ENCODE data around the gene POLA1.

The POLA1 gene

DNA sequence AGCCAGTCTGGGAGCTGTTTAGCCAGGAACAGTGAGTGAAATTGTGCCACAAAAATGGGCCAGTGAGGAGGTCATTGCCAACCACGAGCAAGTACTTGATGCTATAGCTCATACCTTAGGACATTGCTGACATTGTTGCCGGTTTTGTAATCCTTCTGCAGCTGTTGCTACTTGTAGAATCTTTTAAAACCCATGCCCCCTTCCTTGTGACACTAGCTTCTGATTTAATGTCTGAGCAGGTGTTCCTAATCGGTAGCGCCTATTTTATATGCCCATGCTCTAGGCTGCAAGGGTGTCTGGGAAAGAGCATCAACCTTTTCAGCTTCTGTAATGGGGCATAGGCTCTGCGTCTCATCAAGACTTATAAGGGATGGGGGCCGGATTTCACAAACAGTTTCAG, 2.6 kb downstream of the POLA1 start:
- no peak overlapping the region for H3K4me3 ChIP-seq (ENCODE audit: insufficient read length, low read depth)
- H3K4me1 ChIP-seq (ENCODE audit: insufficient read depth, insufficient read length) = no peaks in the 10 kb centered on the region
- TF ChIP-seq YY1 (IDR thresholded peaks at IDR 0.05; ENCODE audit: insufficient read depth, insufficient read length) = no peak
- TF ChIP-seq SUZ12 (IDR thresholded peaks at IDR 0.05; ENCODE audit: extremely low read depth, insufficient read depth, insufficient read length) = no peak
- TF ChIP-seq ZNF274 (IDR thresholded peaks at IDR 0.05; ENCODE audit: low read depth, low read length) = no peak
- no peaks in the 10 kb centered on the region for H3K9me3 ChIP-seq (ENCODE audit: insufficient read depth, low read length)
- H3K27me3 ChIP-seq (ENCODE audit: insufficient read depth, insufficient read length) = no peaks in the 10 kb centered on the region
- no peak for DNase-seq (ENCODE audit: low read depth, low spot score)
- H3K9ac ChIP-seq (ENCODE audit: insufficient read length, low read depth) = no peak overlapping the region
- H3K36me3 ChIP-seq (ENCODE audit: insufficient read depth, insufficient read length, low read length) = peaks cover 44% of the 10 kb centered on the region

DNA sequence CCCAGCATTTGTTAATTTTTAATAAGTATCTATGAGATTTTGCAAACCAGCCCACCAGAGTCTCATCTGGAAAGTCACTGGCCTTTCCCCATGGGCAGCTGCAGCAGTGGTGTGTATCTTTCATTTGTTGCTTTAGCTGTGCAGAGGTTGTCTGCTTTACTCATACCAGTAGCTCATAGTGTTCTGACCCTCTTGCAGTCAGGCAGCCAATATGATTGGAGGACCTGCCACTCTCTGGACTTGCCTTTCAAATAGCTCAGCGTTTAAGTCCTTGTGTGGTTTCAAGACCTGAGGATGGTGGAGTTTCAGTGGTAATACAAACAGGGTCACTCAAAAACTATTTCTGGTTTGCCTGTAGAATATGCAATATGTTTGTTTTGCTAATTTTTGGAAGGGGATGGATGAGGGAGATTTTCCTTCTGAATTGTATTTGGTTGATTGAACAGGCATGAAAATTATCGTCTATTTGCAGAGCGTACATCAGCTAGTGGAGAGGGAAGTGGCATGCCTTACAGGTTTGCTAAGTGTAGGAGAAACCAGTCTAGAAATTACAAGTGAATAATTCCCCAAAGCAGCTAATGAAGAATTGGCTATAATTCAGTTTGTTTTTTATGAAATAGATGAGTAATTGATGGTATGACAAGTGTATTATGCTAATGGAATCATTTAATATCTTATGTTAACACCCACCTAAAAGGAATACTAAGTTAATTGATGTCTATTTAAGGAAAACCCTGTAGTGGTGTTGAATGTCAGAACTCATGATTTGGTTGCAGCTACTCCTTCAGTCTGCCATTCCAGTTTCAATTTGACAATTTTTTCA, 8.9 kb downstream of the POLA1 start:
- H3K36me3 ChIP-seq (ENCODE audit: insufficient read depth, insufficient read length, low read length) = peaks cover 66% of the 10 kb centered on the region

GRCh38 chrX:24703185-24703494, 9.4 kb downstream of the POLA1 start:
- TF ChIP-seq YY1 (IDR thresholded peaks at IDR 0.05; ENCODE audit: insufficient read depth, insufficient read length) = no peak
- TF ChIP-seq ZNF274 (IDR thresholded peaks at IDR 0.05; ENCODE audit: low read depth, low read length) = no peak
- TF ChIP-seq SUZ12 (IDR thresholded peaks at IDR 0.05; ENCODE audit: extremely low read depth, insufficient read depth, insufficient read length) = no peak
- Histone ChIP-seq H3K4me1 (ENCODE audit: insufficient read depth, insufficient read length) (no peaks in the 10 kb centered on the region), H3K36me3 (ENCODE audit: insufficient read depth, insufficient read length, low read length) (peaks cover 70% of the 10 kb centered on the region), H3K9me3 (ENCODE audit: insufficient read depth, low read length) (peaks cover 19% of the 10 kb centered on the region; the same call in 1 of the 2 replicates), H3K4me3 (ENCODE audit: insufficient read length, low read depth) (no peak overlapping the region), H3K27me3 (ENCODE audit: insufficient read depth, insufficient read length) (no peaks in the 10 kb centered on the region), H3K9ac (ENCODE audit: insufficient read length, low read depth) (no peak overlapping the region)
- DNase-seq (ENCODE audit: low read depth, low spot score) = no peak

More for the DNA sequence above, 8.9 kb downstream of the POLA1 start:
- H3K4me1 ChIP-seq (ENCODE audit: insufficient read depth, insufficient read length) = no peaks in the 10 kb centered on the region
- TF ChIP-seq YY1 (IDR thresholded peaks at IDR 0.05; ENCODE audit: insufficient read depth, insufficient read length) = no peak
- no peak for TF ChIP-seq ZNF274 (IDR thresholded peaks at IDR 0.05; ENCODE audit: low read depth, low read length)
- no peak for TF ChIP-seq SUZ12 (IDR thresholded peaks at IDR 0.05; ENCODE audit: extremely low read depth, insufficient read depth, insufficient read length)
- H3K9ac ChIP-seq (ENCODE audit: insufficient read length, low read depth) = no peak overlapping the region
- no peak for DNase-seq (ENCODE audit: low read depth, low spot score)
- H3K27me3 ChIP-seq (ENCODE audit: insufficient read depth, insufficient read length) = no peaks in the 10 kb centered on the region
- H3K4me3 ChIP-seq (ENCODE audit: insufficient read length, low read depth) = no peak overlapping the region
- H3K9me3 ChIP-seq (ENCODE audit: insufficient read depth, low read length) = peaks cover 14% of the 10 kb centered on the region; the same call in 1 of the 2 replicates

- H3K36me3 ChIP-seq (ENCODE audit: insufficient read depth, insufficient read length, low read length) = peaks cover 76% of the 10 kb centered on the region
These were observed 25.1 kb downstream of the POLA1 start for GRCh38 chrX:24718771-24719170.

DNA sequence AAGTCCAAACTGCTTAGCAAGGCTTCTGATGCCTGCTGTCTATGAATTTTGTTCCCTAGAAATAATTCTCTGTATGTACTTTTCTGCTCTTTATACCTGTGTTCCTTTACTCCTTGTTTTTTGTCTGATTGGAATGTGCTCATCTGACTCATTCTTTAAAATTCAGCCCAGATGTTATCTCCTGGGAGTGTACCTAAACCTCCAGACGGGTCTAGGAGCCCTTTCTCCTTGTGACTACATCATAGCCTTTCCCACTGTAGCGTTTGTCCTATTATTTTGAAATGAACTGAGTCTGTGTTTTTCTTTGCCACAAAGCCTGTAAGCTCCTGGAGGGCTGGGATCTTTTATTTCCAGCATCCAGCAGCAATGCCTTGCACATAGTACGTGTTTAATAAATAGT, 26.3 kb downstream of the POLA1 start:
- H3K27me3 ChIP-seq (ENCODE audit: insufficient read depth, insufficient read length) = no peaks in the 10 kb centered on the region
- TF ChIP-seq SUZ12 (IDR thresholded peaks at IDR 0.05; ENCODE audit: extremely low read depth, insufficient read depth, insufficient read length) (no peak), YY1 (IDR thresholded peaks at IDR 0.05; ENCODE audit: insufficient read depth, insufficient read length) (no peak), ZNF274 (IDR thresholded peaks at IDR 0.05; ENCODE audit: low read depth, low read length) (no peak)
- no peak overlapping the region for H3K9ac ChIP-seq (ENCODE audit: insufficient read length, low read depth)
- H3K4me3 ChIP-seq (ENCODE audit: insufficient read length, low read depth) = no peak overlapping the region
- no peaks in the 10 kb centered on the region for H3K9me3 ChIP-seq (ENCODE audit: insufficient read depth, low read length)
- H3K36me3 ChIP-seq (ENCODE audit: insufficient read depth, insufficient read length, low read length) = peaks cover 75% of the 10 kb centered on the region
- no peaks in the 10 kb centered on the region for H3K4me1 ChIP-seq (ENCODE audit: insufficient read depth, insufficient read length)
- no peak for DNase-seq (ENCODE audit: low read depth, low spot score)

More at GRCh38 chrX:24718771-24719170, 25.1 kb downstream of the POLA1 start:
- H3K27me3 ChIP-seq (ENCODE audit: insufficient read depth, insufficient read length) = no peaks in the 10 kb centered on the region
- H3K4me3 ChIP-seq (ENCODE audit: insufficient read length, low read depth) = no peak overlapping the region
- H3K4me1 ChIP-seq (ENCODE audit: insufficient read depth, insufficient read length) = no peaks in the 10 kb centered on the region
- no peak for TF ChIP-seq YY1 (IDR thresholded peaks at IDR 0.05; ENCODE audit: insufficient read depth, insufficient read length)
- no peak for TF ChIP-seq SUZ12 (IDR thresholded peaks at IDR 0.05; ENCODE audit: extremely low read depth, insufficient read depth, insufficient read length)
- TF ChIP-seq ZNF274 (IDR thresholded peaks at IDR 0.05; ENCODE audit: low read depth, low read length) = no peak
- no peaks in the 10 kb centered on the region for H3K9me3 ChIP-seq (ENCODE audit: insufficient read depth, low read length)
- H3K9ac ChIP-seq (ENCODE audit: insufficient read length, low read depth) = no peak overlapping the region
- DNase-seq (ENCODE audit: low read depth, low spot score) = no peak

DNA sequence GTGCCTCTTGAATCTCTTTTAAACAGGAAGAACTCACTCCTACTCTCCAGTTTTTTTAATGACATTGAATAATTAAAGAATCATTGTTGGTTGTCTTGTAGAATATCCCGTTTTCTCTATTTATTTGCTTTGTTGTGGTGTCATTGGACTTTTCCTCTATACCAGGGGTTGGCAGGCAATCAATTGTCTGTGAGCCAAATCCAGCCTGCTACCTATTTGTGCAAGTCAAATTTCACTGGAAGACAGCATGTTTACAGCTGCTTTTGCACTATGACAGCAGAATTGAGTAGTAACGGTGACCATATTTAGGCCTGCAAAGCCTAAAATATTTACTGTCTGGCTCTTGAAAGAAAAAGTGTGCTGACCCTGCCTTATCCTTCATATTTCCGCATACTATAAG, 34.8 kb downstream of the POLA1 start:
- DNase-seq (ENCODE audit: low read depth, low spot score) = no peak
- Histone ChIP-seq H3K4me3 (ENCODE audit: insufficient read length, low read depth) (no peak overlapping the region), H3K9ac (ENCODE audit: insufficient read length, low read depth) (no peak overlapping the region), H3K4me1 (ENCODE audit: insufficient read depth, insufficient read length) (no peaks in the 10 kb centered on the region), H3K9me3 (ENCODE audit: insufficient read depth, low read length) (no peaks in the 10 kb centered on the region), H3K36me3 (ENCODE audit: insufficient read depth, insufficient read length, low read length) (peaks cover 76% of the 10 kb centered on the region), H3K27me3 (ENCODE audit: insufficient read depth, insufficient read length) (no peaks in the 10 kb centered on the region)
- TF ChIP-seq ZNF274 (IDR thresholded peaks at IDR 0.05; ENCODE audit: low read depth, low read length) (no peak), YY1 (IDR thresholded peaks at IDR 0.05; ENCODE audit: insufficient read depth, insufficient read length) (no peak), SUZ12 (IDR thresholded peaks at IDR 0.05; ENCODE audit: extremely low read depth, insufficient read depth, insufficient read length) (no peak)

DNA sequence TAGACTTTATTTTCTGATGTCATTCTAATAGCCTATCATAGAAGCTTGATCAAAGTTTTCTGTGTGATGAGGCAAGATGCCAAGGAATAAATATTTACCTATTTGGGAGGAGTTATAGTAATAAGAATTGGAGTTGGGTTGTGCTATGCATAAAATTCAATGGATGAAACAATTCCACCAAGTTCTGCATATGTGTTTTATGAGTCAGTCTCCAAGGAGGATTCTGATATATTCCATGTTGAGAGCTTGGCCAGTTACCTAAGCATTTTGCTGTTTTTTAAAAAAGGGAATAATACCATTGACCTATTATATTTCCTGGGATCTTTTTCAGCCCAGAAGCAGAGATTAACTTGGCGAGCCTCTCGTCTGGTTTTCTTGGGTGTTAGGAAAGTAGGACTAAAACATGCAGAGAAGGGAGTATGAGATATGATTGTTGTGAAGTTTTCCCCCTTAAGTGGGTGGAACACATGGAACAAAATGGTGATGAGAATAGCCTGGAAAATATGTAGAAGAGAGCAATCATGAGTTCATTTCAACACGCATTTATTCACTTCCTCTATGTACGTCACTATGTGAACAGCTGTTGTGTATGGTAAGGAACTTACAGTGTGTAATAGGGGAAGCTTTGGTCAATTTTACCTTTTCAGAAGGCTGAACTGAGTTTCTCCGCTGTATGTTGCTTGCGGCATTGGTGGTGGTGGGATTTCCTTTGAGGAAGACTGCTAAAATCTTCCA, 39.2 kb downstream of the POLA1 start:
- no peak overlapping the region for H3K4me3 ChIP-seq (ENCODE audit: insufficient read length, low read depth)
- H3K36me3 ChIP-seq (ENCODE audit: insufficient read depth, insufficient read length, low read length) = peaks cover 68% of the 10 kb centered on the region
- no peak overlapping the region for H3K9ac ChIP-seq (ENCODE audit: insufficient read length, low read depth)
- H3K4me1 ChIP-seq (ENCODE audit: insufficient read depth, insufficient read length) = no peaks in the 10 kb centered on the region
- no peaks in the 10 kb centered on the region for H3K9me3 ChIP-seq (ENCODE audit: insufficient read depth, low read length)
- TF ChIP-seq YY1 (IDR thresholded peaks at IDR 0.05; ENCODE audit: insufficient read depth, insufficient read length) (no peak), SUZ12 (IDR thresholded peaks at IDR 0.05; ENCODE audit: extremely low read depth, insufficient read depth, insufficient read length) (no peak), ZNF274 (IDR thresholded peaks at IDR 0.05; ENCODE audit: low read depth, low read length) (no peak)
- DNase-seq (ENCODE audit: low read depth, low spot score) = no peak
- H3K27me3 ChIP-seq (ENCODE audit: insufficient read depth, insufficient read length) = no peaks in the 10 kb centered on the region

Measured in NT2/D1 (cell line).